Measurements from ENCODE around the gene TLE5.

TLE5 gene

DNA sequence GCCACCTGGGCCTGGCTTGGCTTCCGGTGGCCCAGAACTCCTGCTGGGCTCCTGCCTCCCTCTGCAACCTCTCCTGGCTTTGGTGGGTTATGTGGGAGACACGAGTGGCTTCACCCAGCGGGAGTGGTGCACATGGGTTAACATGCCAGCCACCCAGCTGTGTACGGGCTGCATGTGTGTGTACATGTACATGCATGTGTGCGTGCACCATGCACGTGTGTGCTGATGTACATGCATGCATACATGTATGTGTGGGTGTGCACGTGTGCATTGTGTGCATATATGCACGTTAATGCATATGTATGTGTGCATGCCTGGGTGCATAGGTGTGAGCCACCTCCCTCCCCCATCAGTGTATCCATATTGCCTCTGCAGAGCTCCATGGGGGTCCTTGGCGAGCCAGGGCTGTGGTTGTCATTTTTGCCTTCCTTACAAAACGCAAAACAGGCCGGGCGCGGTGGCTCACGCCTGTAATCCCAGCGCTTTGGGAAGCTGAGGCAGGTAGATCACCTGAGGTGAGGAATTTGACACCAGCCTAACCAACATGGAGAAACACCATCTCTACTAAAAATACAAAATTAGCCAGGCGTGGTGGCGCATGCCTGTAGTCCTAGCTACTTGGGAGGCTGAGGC, 44.3 kb upstream of the TLE5 start:
- H3K4me3 ChIP-seq (ENCODE audit: low read depth, low read length) = no peak overlapping the region
- TF ChIP-seq, protein P1, sequence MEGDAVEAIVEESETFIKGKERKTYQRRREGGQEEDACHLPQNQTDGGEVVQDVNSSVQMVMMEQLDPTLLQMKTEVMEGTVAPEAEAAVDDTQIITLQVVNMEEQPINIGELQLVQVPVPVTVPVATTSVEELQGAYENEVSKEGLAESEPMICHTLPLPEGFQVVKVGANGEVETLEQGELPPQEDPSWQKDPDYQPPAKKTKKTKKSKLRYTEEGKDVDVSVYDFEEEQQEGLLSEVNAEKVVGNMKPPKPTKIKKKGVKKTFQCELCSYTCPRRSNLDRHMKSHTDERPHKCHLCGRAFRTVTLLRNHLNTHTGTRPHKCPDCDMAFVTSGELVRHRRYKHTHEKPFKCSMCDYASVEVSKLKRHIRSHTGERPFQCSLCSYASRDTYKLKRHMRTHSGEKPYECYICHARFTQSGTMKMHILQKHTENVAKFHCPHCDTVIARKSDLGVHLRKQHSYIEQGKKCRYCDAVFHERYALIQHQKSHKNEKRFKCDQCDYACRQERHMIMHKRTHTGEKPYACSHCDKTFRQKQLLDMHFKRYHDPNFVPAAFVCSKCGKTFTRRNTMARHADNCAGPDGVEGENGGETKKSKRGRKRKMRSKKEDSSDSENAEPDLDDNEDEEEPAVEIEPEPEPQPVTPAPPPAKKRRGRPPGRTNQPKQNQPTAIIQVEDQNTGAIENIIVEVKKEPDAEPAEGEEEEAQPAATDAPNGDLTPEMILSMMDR (IDR thresholded peaks at IDR 0.05; ENCODE audit: borderline replicate concordance, insufficient read depth, low read depth, low read length) = no peak

DNA sequence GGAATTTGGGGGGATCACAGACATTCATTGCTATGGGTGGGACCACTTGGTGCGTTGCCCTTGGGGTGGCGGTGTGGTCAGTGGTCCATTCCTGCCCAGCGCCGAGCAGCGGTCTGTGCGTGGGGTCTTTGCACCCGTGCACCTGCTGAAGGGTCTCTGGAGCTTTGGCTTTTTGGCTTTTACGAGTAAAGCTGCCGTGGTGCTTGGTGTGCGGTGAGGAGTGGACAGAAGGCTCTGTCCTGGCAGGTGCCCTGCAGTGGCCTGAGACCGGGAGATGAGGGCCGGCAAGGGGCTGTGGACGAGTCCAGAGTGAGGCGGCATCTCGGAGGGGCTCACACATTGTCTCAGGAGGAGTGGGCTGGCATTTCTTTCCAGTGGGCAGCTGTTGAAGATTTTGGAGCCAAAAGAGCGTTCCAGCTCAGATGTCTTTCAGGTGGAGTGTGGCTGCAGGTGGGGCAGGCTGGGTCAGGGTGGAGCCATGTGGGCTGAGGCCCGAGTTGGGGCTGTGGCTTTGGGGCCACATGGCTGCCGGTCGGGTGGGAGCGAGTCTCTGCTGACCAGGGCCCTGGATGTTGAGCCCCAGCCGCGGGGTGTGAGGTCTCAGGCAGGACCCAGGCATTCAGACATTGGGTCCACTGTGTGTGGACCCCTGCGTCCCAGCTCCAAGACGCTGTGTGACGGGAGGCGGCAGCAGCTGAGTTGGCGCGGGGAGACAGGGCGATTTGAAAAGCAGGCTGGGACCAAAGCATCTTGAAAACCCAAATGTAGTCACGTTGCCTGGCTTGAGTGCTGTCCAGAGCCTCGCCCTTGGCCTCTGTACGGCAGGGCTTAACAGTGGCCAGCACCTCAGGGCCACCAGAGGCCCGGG, 43.6 kb upstream of the TLE5 start:
- no peak overlapping the region for H3K4me3 ChIP-seq (ENCODE audit: low read depth, low read length)
- TF ChIP-seq, protein P1 (IDR thresholded peaks at IDR 0.05; ENCODE audit: borderline replicate concordance, insufficient read depth, low read depth, low read length) = no peak

GRCh38 chr19:3104708-3104983, 42.4 kb upstream of the TLE5 start:
- no peak overlapping the region for H3K4me3 ChIP-seq (ENCODE audit: low read depth, low read length)
- TF ChIP-seq, protein P1 (IDR thresholded peaks at IDR 0.05; ENCODE audit: borderline replicate concordance, insufficient read depth, low read depth, low read length) = no peak

DNA sequence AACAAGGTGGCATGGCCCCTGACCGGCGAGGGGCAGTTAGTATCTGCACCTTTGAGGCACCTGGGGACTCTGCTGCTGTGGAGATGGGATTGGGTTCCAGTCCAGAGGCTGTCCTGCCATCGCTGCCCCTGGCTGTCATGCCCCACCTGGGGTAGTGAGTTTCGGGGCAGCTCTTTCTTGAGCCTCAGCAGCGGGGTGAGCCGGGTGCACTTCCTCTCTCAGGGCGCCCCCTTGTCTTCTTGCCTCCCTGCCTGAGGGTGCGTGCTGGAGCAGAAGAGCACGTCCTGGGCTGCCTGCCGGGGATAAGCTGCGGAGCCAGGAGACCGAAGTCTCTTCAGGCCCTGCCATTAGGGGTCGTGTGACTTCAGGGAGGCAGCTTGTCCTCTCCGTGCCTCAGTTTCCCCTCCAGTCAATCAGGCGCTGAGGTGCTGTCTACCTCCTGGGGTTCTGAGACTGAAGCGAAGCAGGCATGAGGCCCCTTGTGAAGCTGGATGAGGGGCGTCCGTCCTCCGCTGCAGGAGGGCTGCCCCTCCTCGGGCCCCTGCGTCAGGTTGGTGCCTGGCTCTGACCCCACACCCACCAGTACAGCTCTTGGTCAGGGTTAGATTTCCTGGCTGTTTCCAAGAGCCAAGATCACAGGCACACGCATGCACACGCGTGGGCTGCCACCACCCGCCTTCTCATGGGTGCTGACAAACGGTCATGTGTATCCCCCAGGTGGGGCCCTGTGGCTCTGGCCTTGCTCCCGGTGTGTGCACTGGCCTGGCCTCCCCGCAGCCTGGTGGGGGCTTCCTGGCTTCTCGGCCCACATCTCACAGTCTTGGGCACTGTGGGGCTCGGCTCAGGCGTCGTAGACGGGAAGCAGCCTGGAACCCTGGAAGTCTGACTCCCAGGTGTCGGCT, 40.2 kb upstream of the TLE5 start:
- H3K4me3 ChIP-seq (ENCODE audit: low read depth, low read length) = no peak overlapping the region
- TF ChIP-seq, protein P1 (IDR thresholded peaks at IDR 0.05; ENCODE audit: borderline replicate concordance, insufficient read depth, low read depth, low read length) = no peak

DNA sequence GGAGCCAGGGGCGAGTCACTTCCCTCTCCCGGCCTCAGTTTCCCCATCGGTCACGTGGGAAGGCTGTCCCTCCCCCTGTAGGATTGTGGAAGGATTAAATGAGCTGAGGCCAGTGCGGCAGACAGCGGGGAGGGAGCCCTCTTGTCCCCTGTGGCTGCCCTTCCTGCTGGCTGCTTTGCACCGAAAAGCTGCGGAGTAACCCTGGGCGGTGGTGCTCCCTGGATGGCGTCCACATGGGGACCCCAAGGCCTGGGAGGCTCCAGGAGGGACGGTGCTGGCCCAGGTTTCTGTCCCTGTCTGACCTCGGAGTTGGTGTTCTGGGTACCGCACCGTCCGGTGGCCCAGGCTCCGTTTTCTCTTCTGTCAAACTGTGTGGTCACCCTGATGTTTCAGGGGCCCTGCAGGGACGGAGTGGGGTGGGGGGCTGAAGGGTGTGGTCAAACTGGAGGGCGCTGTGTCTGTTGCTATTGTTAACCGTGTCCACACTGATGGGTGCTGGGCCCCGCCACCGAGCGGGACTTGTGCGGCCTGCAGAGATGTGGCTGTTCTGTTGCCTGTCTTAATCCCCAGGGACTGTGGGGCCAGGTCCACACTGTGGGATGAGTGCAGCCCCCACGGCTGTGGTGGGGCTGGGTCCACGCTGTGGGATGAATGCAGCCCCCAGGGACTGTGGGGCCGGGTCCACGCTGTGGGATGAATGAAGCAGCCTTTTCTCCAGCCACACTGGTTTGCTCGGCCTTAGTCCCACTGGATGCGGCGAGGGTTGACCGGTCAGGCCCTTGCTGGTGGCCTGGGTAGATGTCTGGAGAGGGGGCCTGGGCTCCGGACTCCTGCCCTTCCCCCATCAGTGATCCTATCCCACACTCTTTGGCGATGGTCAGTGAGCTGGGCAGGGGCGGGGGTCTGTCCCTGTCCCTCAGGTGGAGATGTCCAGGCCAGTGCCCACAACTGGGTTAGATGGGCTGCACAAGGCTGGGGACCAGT, 38.7 kb upstream of the TLE5 start:
- TF ChIP-seq, protein P1 (IDR thresholded peaks at IDR 0.05; ENCODE audit: borderline replicate concordance, insufficient read depth, low read depth, low read length) = no peak
- no peak overlapping the region for H3K4me3 ChIP-seq (ENCODE audit: low read depth, low read length)

DNA sequence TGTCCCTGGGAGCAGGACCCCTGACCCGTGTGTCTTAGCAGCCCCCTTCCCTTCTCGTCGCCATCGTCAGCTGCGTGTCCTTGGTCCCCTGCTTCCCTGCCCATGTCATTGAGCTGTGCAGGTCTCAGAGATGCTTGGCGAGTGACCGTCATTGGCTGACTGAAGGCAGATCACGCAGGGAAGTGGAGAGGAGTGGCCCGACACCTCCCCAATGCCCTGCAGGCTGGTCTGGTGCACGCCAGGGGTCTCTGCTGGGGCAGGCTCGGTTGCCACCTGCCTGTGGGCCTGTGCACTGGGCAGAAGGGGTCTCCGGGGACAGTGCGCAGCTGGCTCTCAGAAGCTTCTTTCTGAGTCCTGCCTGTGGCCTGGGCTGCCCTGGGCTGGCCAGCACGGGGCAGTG, 38.0 kb upstream of the TLE5 start:
- H3K4me3 ChIP-seq (ENCODE audit: low read depth, low read length) = no peak overlapping the region
- TF ChIP-seq, protein P1 (IDR thresholded peaks at IDR 0.05; ENCODE audit: borderline replicate concordance, insufficient read depth, low read depth, low read length) = no peak
